ENCODE measurements around the gene MTHFSD.

The MTHFSD gene

GRCh38 chr16:86545481-86545880, 9.6 kb downstream of the MTHFSD start:
- Histone ChIP-seq H3K4me1 (ENCODE audit: control insufficient read depth, insufficient read depth, low read length) (no peaks in the 10 kb centered on the region), H3K9ac (ENCODE audit: low read length in 2 of 2) (no peak overlapping the region), H3K27ac (ENCODE audit: low read length) (no peak overlapping the region), H3K36me3 (ENCODE audit: control insufficient read depth in 2 of 2, insufficient read depth in 2 of 2, low read length in 2 of 2) (peaks cover 46 to 60% of the 10 kb centered on the region in 2 donors), H3K9me3 (ENCODE audit: control insufficient read depth in 2 of 2, low read length in 2 of 2) (no peaks in the 10 kb centered on the region), H3K4me3 (ENCODE audit: low read length in 2 of 2) (no peak overlapping the region), H3K27me3 (ENCODE audit: control insufficient read depth in 1 of 2, insufficient read depth in 2 of 2, low read length in 2 of 2) (no peaks in the 10 kb centered on the region)

- Histone ChIP-seq H3K9me3 (ENCODE audit: control insufficient read depth in 2 of 2, low read length in 2 of 2) (no peaks in the 10 kb centered on the region), H3K4me1 (ENCODE audit: control insufficient read depth, insufficient read depth, low read length) (no peaks in the 10 kb centered on the region), H3K27ac (ENCODE audit: low read length) (no peak overlapping the region), H3K36me3 (ENCODE audit: control insufficient read depth in 2 of 2, insufficient read depth in 2 of 2, low read length in 2 of 2) (peaks cover 55 to 61% of the 10 kb centered on the region in 2 donors), H3K27me3 (ENCODE audit: control insufficient read depth in 1 of 2, insufficient read depth in 2 of 2, low read length in 2 of 2) (no peaks in the 10 kb centered on the region), H3K9ac (ENCODE audit: low read length in 2 of 2) (no peak overlapping the region), H3K4me3 (ENCODE audit: low read length in 2 of 2) (no peak overlapping the region)
These were observed 12.0 kb downstream of the MTHFSD start for GRCh38 chr16:86542756-86543750.

DNA sequence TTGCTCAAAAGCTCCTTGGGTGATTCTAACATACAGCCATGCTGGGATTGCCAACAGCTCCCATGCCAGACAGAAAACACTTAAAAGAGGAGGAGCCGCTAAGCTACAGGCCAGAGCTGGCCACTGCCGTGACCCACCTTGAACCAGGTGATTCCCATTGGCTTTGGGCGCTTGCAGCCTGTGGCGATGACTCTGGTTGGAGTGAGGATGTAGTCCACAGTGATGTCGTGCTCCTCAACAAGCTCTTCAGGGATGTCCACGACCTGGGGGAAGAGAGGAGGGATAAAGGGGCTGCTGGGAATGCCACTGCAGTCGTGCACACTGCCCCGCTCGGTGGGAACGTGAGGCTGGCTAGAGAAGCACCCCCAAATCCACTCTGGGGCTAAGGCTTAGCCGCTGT, 13.5 kb downstream of the MTHFSD start:
- no peaks in the 10 kb centered on the region for H3K27me3 ChIP-seq (ENCODE audit: control insufficient read depth in 1 of 2, insufficient read depth in 2 of 2, low read length in 2 of 2)
- H3K4me3 ChIP-seq (ENCODE audit: low read length in 2 of 2), result no peak overlapping the region
- H3K4me1 ChIP-seq (ENCODE audit: control insufficient read depth, insufficient read depth, low read length), result no peaks in the 10 kb centered on the region
- no peak overlapping the region for H3K27ac ChIP-seq (ENCODE audit: low read length)
- H3K9me3 ChIP-seq (ENCODE audit: control insufficient read depth in 2 of 2, low read length in 2 of 2), result no peaks in the 10 kb centered on the region
- H3K36me3 ChIP-seq (ENCODE audit: control insufficient read depth in 2 of 2, insufficient read depth in 2 of 2, low read length in 2 of 2), result peaks cover 51 to 60% of the 10 kb centered on the region in 2 donors
- H3K9ac ChIP-seq (ENCODE audit: low read length in 2 of 2), result no peak overlapping the region

GRCh38 chr16:86540894-86541293, 14.1 kb downstream of the MTHFSD start:
- Histone ChIP-seq H3K4me1 (ENCODE audit: control insufficient read depth, insufficient read depth, low read length) (no peaks in the 10 kb centered on the region), H3K4me3 (ENCODE audit: low read length in 2 of 2) (no peak overlapping the region), H3K27ac (ENCODE audit: low read length) (no peak overlapping the region), H3K36me3 (ENCODE audit: control insufficient read depth in 2 of 2, insufficient read depth in 2 of 2, low read length in 2 of 2) (peaks cover 45 to 55% of the 10 kb centered on the region in 2 donors), H3K9me3 (ENCODE audit: control insufficient read depth in 2 of 2, low read length in 2 of 2) (no peaks in the 10 kb centered on the region), H3K27me3 (ENCODE audit: control insufficient read depth in 1 of 2, insufficient read depth in 2 of 2, low read length in 2 of 2) (no peaks in the 10 kb centered on the region), H3K9ac (ENCODE audit: low read length in 2 of 2) (no peak overlapping the region)

- H3K36me3 ChIP-seq (ENCODE audit: control insufficient read depth in 2 of 2, insufficient read depth in 2 of 2, low read length in 2 of 2), result peaks cover 39 to 47% of the 10 kb centered on the region in 2 donors
- H3K4me3 ChIP-seq (ENCODE audit: low read length in 2 of 2), result no peak overlapping the region
- no peak overlapping the region for H3K27ac ChIP-seq (ENCODE audit: low read length)
- H3K27me3 ChIP-seq (ENCODE audit: control insufficient read depth in 1 of 2, insufficient read depth in 2 of 2, low read length in 2 of 2), result no peaks in the 10 kb centered on the region
- peaks cover 3% of the 10 kb centered on the region for H3K4me1 ChIP-seq (ENCODE audit: control insufficient read depth, insufficient read depth, low read length)
- H3K9me3 ChIP-seq (ENCODE audit: control insufficient read depth in 2 of 2, low read length in 2 of 2), result no peaks in the 10 kb centered on the region
- H3K9ac ChIP-seq (ENCODE audit: low read length in 2 of 2), result no peak overlapping the region
These were observed 16.7 kb downstream of the MTHFSD start for GRCh38 chr16:86538196-86538780.

GRCh38 chr16:86537486-86537885, 17.5 kb downstream of the MTHFSD start:
- H3K36me3 ChIP-seq (ENCODE audit: control insufficient read depth in 2 of 2, insufficient read depth in 2 of 2, low read length in 2 of 2), result peaks cover 40 to 49% of the 10 kb centered on the region in 2 donors
- H3K4me1 ChIP-seq (ENCODE audit: control insufficient read depth, insufficient read depth, low read length), result peaks cover 3% of the 10 kb centered on the region
- no peak overlapping the region for H3K9ac ChIP-seq (ENCODE audit: low read length in 2 of 2)
- H3K27ac ChIP-seq (ENCODE audit: low read length), result no peak overlapping the region
- H3K27me3 ChIP-seq (ENCODE audit: control insufficient read depth in 1 of 2, insufficient read depth in 2 of 2, low read length in 2 of 2), result no peaks in the 10 kb centered on the region
- H3K9me3 ChIP-seq (ENCODE audit: control insufficient read depth in 2 of 2, low read length in 2 of 2), result no peaks in the 10 kb centered on the region
- no peak overlapping the region for H3K4me3 ChIP-seq (ENCODE audit: low read length in 2 of 2)

GRCh38 chr16:86536621-86537020, 18.4 kb downstream of the MTHFSD start:
- Histone ChIP-seq H3K4me3 (ENCODE audit: low read length in 2 of 2) (no peak overlapping the region), H3K9me3 (ENCODE audit: control insufficient read depth in 2 of 2, low read length in 2 of 2) (no peaks in the 10 kb centered on the region), H3K27ac (ENCODE audit: low read length) (no peak overlapping the region), H3K36me3 (ENCODE audit: control insufficient read depth in 2 of 2, insufficient read depth in 2 of 2, low read length in 2 of 2) (peaks cover 37 to 44% of the 10 kb centered on the region in 2 donors), H3K4me1 (ENCODE audit: control insufficient read depth, insufficient read depth, low read length) (peaks cover 5% of the 10 kb centered on the region), H3K9ac (ENCODE audit: low read length in 2 of 2) (no peak overlapping the region), H3K27me3 (ENCODE audit: control insufficient read depth in 1 of 2, insufficient read depth in 2 of 2, low read length in 2 of 2) (no peaks in the 10 kb centered on the region)

- H3K4me3 ChIP-seq (ENCODE audit: low read length in 2 of 2), result no peak overlapping the region
- H3K4me1 ChIP-seq (ENCODE audit: control insufficient read depth, insufficient read depth, low read length), result peaks cover 12% of the 10 kb centered on the region
- H3K27me3 ChIP-seq (ENCODE audit: control insufficient read depth in 1 of 2, insufficient read depth in 2 of 2, low read length in 2 of 2), result no peaks in the 10 kb centered on the region
- H3K36me3 ChIP-seq (ENCODE audit: control insufficient read depth in 2 of 2, insufficient read depth in 2 of 2, low read length in 2 of 2), result peaks cover 24 to 30% of the 10 kb centered on the region in 2 donors
- H3K9me3 ChIP-seq (ENCODE audit: control insufficient read depth in 2 of 2, low read length in 2 of 2), result no peaks in the 10 kb centered on the region
- H3K27ac ChIP-seq (ENCODE audit: low read length), result no peak overlapping the region
- no peak overlapping the region for H3K9ac ChIP-seq (ENCODE audit: low read length in 2 of 2)
These were observed 20.0 kb downstream of the MTHFSD start for GRCh38 chr16:86534779-86535615.

- H3K9ac ChIP-seq (ENCODE audit: low read length in 2 of 2), result no peak overlapping the region
- peaks cover 12% of the 10 kb centered on the region for H3K4me1 ChIP-seq (ENCODE audit: control insufficient read depth, insufficient read depth, low read length)
- H3K9me3 ChIP-seq (ENCODE audit: control insufficient read depth in 2 of 2, low read length in 2 of 2), result no peaks in the 10 kb centered on the region
- no peak overlapping the region for H3K27ac ChIP-seq (ENCODE audit: low read length)
- no peaks in the 10 kb centered on the region for H3K27me3 ChIP-seq (ENCODE audit: control insufficient read depth in 1 of 2, insufficient read depth in 2 of 2, low read length in 2 of 2)
- no peak overlapping the region for H3K4me3 ChIP-seq (ENCODE audit: low read length in 2 of 2)
- peaks cover 15 to 19% of the 10 kb centered on the region in 2 donors for H3K36me3 ChIP-seq (ENCODE audit: control insufficient read depth in 2 of 2, insufficient read depth in 2 of 2, low read length in 2 of 2)
These were observed 21.2 kb downstream of the MTHFSD start for GRCh38 chr16:86533767-86534351.

- Histone ChIP-seq H3K4me1 (ENCODE audit: control insufficient read depth, insufficient read depth, low read length) (peaks cover 12% of the 10 kb centered on the region), H3K27me3 (ENCODE audit: control insufficient read depth in 1 of 2, insufficient read depth in 2 of 2, low read length in 2 of 2) (no peaks in the 10 kb centered on the region), H3K36me3 (ENCODE audit: control insufficient read depth in 2 of 2, insufficient read depth in 2 of 2, low read length in 2 of 2) (peaks cover 9 to 14% of the 10 kb centered on the region in 2 donors), H3K9ac (ENCODE audit: low read length in 2 of 2) (no peak overlapping the region), H3K9me3 (ENCODE audit: control insufficient read depth in 2 of 2, low read length in 2 of 2) (no peaks in the 10 kb centered on the region), H3K27ac (ENCODE audit: low read length) (no peak overlapping the region), H3K4me3 (ENCODE audit: low read length in 2 of 2) (no peak overlapping the region)
These were observed 22.0 kb downstream of the MTHFSD start for GRCh38 chr16:86533076-86533475.

Measured in stomach smooth muscle (tissue), 2 donors.